Stimulated activated CD4-positive, alpha-beta T cell treated with anti-CD3 and anti-CD28 coated beads, Interleukin-1b, Interleukin-23, amount 100 ng/mL, for 1 hour (primary cell): ENCODE measurements around the gene POLR1H.

Experiments
- DNase-seq, 2 donors: peaks; one replicate each; pipeline ENCODE4 v3.0.0-alpha.2; 2020; ENCODE audit warnings: low read depth in 2 of 2

Gene POLR1H

GRCh38 chr6:30093951-30094661, 33.0 kb downstream of the POLR1H start:
- no peak for DNase-seq

GRCh38 chr6:30096829-30097228, 35.8 kb downstream of the POLR1H start:
- no peak for DNase-seq

- no peak for DNase-seq
Observed at GRCh38 chr6:30097902-30098768, 37.1 kb downstream of the POLR1H start.

GRCh38 chr6:30100154-30100553, 39.1 kb downstream of the POLR1H start:
- DNase-seq = no peak

GRCh38 chr6:30100585-30101443, 39.7 kb downstream of the POLR1H start:
- no peak for DNase-seq

- peak; percentile 29 to 43 for DNase-seq
Observed at GRCh38 chr6:30101444-30102413, 40.7 kb downstream of the POLR1H start.

- no peak for DNase-seq
Observed at GRCh38 chr6:30102414-30102969, 41.4 kb downstream of the POLR1H start.

GRCh38 chr6:30102970-30103871, 42.2 kb downstream of the POLR1H start:
- DNase-seq = peak; percentile 58 to 64

- no peak for DNase-seq
Observed at GRCh38 chr6:30103872-30104179, 42.8 kb downstream of the POLR1H start.

- DNase-seq = no peak
Observed at GRCh38 chr6:30104661-30105060, 43.6 kb downstream of the POLR1H start.

- DNase-seq = no peak
Observed at GRCh38 chr6:30111266-30111856, 50.3 kb downstream of the POLR1H start.

- DNase-seq = no peak
Observed at GRCh38 chr6:30112402-30112994, 51.4 kb downstream of the POLR1H start.

- DNase-seq = no peak
Observed at GRCh38 chr6:30113003-30113759, 52.1 kb downstream of the POLR1H start, which contains the start of gene TRIM31. TSS of gene TRIM31 (minus strand) at chr6:30113090. CDS start at chr6:30112805, 285 bp downstream.

- no peak for DNase-seq
Observed at GRCh38 chr6:30113841-30114240, 52.8 kb downstream of the POLR1H start.
